GM12864 (cell line): ENCODE data around the gene JMJD7.

Experiments
- DNase-seq: peaks from one replicate; pipeline ENCODE4 v3.0.0-alpha.2; 2011; ENCODE audit warnings: low read depth
- H3K4me3 ChIP-seq: 2 replicates; pipeline ENCODE4 v1.5.1; 2011; ENCODE audit warnings: mild to moderate bottlenecking, low read depth, low read length, control low read depth
- CTCF ChIP-seq: IDR thresholded peaks from 2 replicates; pipeline ENCODE4 v1.5.1; 2011; ENCODE audit warnings: low read depth, mild to moderate bottlenecking, moderate library complexity, low read length, control low read depth, inconsistent platforms; ENCODE audit errors: missing control alignments

The JMJD7 gene

GRCh38 chr15:41822471-41822870 lies 5.4 kb upstream of the JMJD7 start:
- no peak overlapping the region for H3K4me3 ChIP-seq
- DNase-seq = no peak
- no peak for TF ChIP-seq CTCF

GRCh38 chr15:41822957-41823356 lies 4.9 kb upstream of the JMJD7 start:
- H3K4me3 ChIP-seq = no peak overlapping the region
- no peak for TF ChIP-seq CTCF
- DNase-seq = no peak

GRCh38 chr15:41823502-41823901 lies 4.4 kb upstream of the JMJD7 start:
- no peak for DNase-seq
- H3K4me3 ChIP-seq = no peak overlapping the region
- no peak for TF ChIP-seq CTCF

- TF ChIP-seq CTCF = no peak
- no peak for DNase-seq
- no peak overlapping the region for H3K4me3 ChIP-seq
Observed at GRCh38 chr15:41824062-41824745, 3.7 kb upstream of the JMJD7 start.

- no peak for TF ChIP-seq CTCF
Observed at GRCh38 chr15:41825145-41825544, 2.7 kb upstream of the JMJD7 start.

GRCh38 chr15:41825572-41826535 lies 2.0 kb upstream of the JMJD7 start:
- TF ChIP-seq CTCF = no peak
- H3K4me3 ChIP-seq = no peak overlapping the region
- no peak for DNase-seq

More at GRCh38 chr15:41825145-41825544, 2.7 kb upstream of the JMJD7 start:
- no peak overlapping the region for H3K4me3 ChIP-seq
- DNase-seq = no peak
